ENCODE results near the gene SPON2. TPM values are rescaled to one million over a fixed set of nuclear protein-coding genes. Genes with fewer than 3 reads are reported as not detected.

The SPON2 gene
- total and polyA plus RNA-seq, 9 donors = 40.9 to 87.8 (median 58.5) TPM

DNA sequence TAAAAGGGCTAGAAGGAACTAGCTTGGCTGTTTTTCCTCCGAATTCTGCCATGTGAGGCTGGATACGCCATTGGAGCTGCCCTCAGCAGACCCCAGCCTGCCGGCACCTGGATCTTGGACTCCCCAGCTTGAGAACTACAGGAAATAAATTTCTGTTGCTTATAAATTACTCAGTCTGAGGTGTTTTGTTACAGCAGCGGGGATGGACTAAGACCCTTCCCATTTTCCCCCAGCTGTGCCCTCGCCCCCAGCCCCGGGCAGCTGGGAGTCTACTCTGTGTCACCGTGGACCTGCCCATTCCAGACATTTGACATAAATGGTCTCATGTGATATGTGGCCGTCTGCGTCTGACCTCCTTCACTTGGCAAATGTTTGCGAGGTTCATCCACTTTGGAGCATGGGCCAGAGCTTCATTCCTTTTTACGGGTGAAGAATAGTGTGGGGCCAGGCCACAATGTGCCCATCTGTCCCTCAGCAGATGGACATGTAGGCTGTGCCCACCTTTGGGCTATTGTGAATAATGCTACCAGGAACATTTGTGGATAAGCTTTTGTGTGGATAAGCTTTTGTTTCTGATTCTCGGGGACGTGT, 30.7 kb upstream of the SPON2 start:
- Histone ChIP-seq H3K27ac (ENCODE audit: low read length) (no peak overlapping the region), H3K4me3 (ENCODE audit: low read length) (no peak overlapping the region), H3K4me1 (ENCODE audit: control insufficient read depth, insufficient read depth, low read length) (peaks cover 95% of the 10 kb centered on the region), H3K36me3 (ENCODE audit: control insufficient read depth, insufficient read depth, low read length) (no peaks in the 10 kb centered on the region), H3K9me3 (replicated peaks; ENCODE audit: control insufficient read depth, low read depth, low read length) (no peaks in the 10 kb centered on the region), H3K27me3 (ENCODE audit: control insufficient read depth, insufficient read depth, low read length) (no peaks in the 10 kb centered on the region)
- WGBS (ENCODE audit: insufficient coverage) = 69% methylated on average over 10 of the region's 13 CpGs
- DNase-seq = no peak

GRCh38 chr4:1202526-1203011, 30.2 kb upstream of the SPON2 start:
- Histone ChIP-seq H3K9me3 (replicated peaks; ENCODE audit: control insufficient read depth, low read depth, low read length) (no peaks in the 10 kb centered on the region), H3K27ac (ENCODE audit: low read length) (no peak overlapping the region), H3K27me3 (ENCODE audit: control insufficient read depth, insufficient read depth, low read length) (no peaks in the 10 kb centered on the region), H3K36me3 (ENCODE audit: control insufficient read depth, insufficient read depth, low read length) (no peaks in the 10 kb centered on the region), H3K4me1 (ENCODE audit: control insufficient read depth, insufficient read depth, low read length) (peaks cover 95% of the 10 kb centered on the region), H3K4me3 (ENCODE audit: low read length) (no peak overlapping the region)
- no peak for DNase-seq
- 58% methylated on average over 19 of the region's 19 CpGs for WGBS (ENCODE audit: insufficient coverage)

DNA sequence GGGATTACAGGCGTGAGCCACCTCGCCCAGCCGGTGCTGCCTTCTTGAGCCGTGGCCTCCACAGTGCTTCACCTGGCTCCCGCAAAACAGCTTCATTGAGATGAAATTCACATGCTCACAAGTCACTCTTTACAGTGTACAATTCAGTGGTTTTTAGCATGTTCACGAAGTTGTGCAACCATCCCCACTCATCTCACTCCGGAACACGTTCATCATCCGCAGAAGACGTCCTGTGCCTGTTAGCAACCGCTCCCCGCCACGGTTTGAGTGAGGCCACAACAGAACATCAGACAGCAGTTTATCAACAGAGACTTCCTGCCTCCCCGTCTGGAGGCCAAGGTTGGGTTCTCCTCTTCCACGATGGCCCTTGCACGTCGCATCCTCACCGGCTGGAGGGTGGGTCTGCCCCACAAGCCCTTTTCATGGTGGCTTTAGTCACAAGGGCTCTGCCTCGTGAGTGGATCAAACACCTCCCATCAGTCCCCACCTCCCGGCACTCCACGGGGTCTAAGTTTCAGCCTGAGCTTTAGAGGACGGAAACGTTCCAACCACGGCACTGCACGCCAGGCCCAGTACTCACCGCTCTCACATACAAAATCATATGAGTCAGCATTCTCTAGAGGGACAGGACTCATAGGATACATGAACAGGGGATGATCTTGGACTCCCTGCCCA, 29.6 kb upstream of the SPON2 start:
- H3K4me3 ChIP-seq (ENCODE audit: low read length) = no peak overlapping the region
- H3K36me3 ChIP-seq (ENCODE audit: control insufficient read depth, insufficient read depth, low read length) = no peaks in the 10 kb centered on the region
- no peaks in the 10 kb centered on the region for H3K9me3 ChIP-seq (replicated peaks; ENCODE audit: control insufficient read depth, low read depth, low read length)
- no peaks in the 10 kb centered on the region for H3K27me3 ChIP-seq (ENCODE audit: control insufficient read depth, insufficient read depth, low read length)
- no peak for DNase-seq
- 64% methylated on average over 19 of the region's 26 CpGs for WGBS (ENCODE audit: insufficient coverage)
- H3K4me1 ChIP-seq (ENCODE audit: control insufficient read depth, insufficient read depth, low read length) = peaks cover 90% of the 10 kb centered on the region
- no peak overlapping the region for H3K27ac ChIP-seq (ENCODE audit: low read length)

- peak overlapping the region; percentile 57 for H3K27ac ChIP-seq (ENCODE audit: low read length)
- WGBS (ENCODE audit: insufficient coverage) = 9% methylated on average over 16 of the region's 20 CpGs
These were observed 28.1 kb upstream of the SPON2 start for GRCh38 chr4:1200425-1201035.

DNA sequence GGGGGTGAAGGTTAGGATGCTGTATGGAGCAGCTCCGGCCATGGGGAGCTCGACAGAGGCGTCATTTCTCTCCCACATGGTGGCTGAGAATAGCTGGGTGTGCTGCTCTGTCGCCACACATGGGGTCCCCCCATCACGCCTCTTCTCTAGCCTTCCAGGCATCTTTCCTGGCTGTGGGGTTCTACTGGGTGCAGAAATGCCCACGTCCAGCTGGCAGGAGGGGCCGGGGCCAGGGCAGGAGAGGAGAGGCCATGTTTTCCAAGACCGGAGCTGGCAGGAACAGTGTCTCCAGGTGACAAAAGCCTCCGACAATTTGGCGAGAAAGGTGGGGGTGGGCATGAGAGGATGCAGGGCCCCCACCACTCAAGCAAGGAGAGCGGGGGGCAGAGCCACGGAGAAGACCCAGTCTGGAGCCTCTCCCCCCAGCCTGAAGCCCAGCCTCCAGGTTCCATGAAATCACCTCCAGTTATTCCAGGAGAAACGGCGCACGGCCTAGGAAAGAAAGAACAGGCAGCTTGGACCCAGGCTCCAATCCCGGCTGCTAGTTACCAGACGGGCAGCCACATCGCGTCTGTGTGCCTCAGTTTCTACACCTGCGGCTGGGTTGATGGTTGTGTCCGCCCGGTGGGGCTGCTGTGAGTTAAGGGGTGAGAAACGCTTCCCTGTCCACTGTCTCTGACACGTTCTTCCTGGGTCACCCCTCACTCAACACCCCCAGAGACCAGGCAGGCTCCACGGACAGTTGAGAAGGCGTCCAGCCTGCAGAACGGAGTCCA, 27.4 kb upstream of the SPON2 start:
- H3K4me3 ChIP-seq (ENCODE audit: low read length) = no peak overlapping the region
- 72% methylated on average over 10 of the region's 27 CpGs for WGBS (ENCODE audit: insufficient coverage)
- peak overlapping the region; percentile 57 for H3K27ac ChIP-seq (ENCODE audit: low read length)
- H3K4me1 ChIP-seq (ENCODE audit: control insufficient read depth, insufficient read depth, low read length) = peaks cover 89% of the 10 kb centered on the region
- H3K9me3 ChIP-seq (replicated peaks; ENCODE audit: control insufficient read depth, low read depth, low read length) = no peaks in the 10 kb centered on the region
- H3K36me3 ChIP-seq (ENCODE audit: control insufficient read depth, insufficient read depth, low read length) = no peaks in the 10 kb centered on the region
- H3K27me3 ChIP-seq (ENCODE audit: control insufficient read depth, insufficient read depth, low read length) = peaks cover 2% of the 10 kb centered on the region
- no peak for DNase-seq

More at GRCh38 chr4:1200425-1201035, 28.1 kb upstream of the SPON2 start:
- Histone ChIP-seq H3K27me3 (ENCODE audit: control insufficient read depth, insufficient read depth, low read length) (peaks cover 2% of the 10 kb centered on the region), H3K4me1 (ENCODE audit: control insufficient read depth, insufficient read depth, low read length) (peaks cover 91% of the 10 kb centered on the region), H3K4me3 (ENCODE audit: low read length) (no peak overlapping the region), H3K9me3 (replicated peaks; ENCODE audit: control insufficient read depth, low read depth, low read length) (no peaks in the 10 kb centered on the region), H3K36me3 (ENCODE audit: control insufficient read depth, insufficient read depth, low read length) (no peaks in the 10 kb centered on the region)
- peak; percentile 96 for DNase-seq

DNA sequence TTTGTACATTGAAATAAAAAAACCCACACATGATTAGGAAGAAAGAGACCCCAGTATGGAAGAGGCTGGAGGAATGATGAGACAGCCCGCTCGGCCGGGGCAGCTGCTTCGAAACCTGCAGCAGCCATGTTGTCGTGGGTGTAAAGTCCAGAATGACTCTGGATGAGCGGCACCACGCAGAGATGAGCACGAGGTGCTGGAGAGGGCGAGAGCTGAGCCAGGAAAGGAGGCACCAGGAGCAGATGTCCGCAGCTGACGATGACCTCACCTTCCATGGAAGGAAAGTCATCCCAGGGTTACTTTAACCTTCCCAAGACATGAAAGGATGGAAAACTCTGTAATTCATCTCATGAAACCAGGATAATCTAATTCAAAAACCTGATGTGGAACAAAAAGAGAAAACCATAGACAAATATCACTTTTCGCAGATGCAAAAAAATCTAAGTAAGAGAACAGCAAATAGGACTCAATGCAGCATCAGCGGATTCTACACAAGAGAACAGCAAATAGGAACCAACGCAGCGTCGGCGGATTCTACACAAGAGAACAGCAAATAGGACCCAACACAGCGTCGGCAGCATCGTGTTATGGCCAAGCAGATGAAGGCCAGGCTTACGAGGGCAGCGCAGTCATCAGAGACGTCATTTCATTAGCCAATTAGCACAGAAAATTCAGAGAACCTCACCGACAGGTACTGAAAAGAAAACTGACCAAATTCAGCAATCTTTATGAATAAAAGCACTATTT, 25.9 kb upstream of the SPON2 start:
- Histone ChIP-seq H3K9me3 (replicated peaks; ENCODE audit: control insufficient read depth, low read depth, low read length) (no peaks in the 10 kb centered on the region), H3K36me3 (ENCODE audit: control insufficient read depth, insufficient read depth, low read length) (no peaks in the 10 kb centered on the region), H3K27me3 (ENCODE audit: control insufficient read depth, insufficient read depth, low read length) (peaks cover 2% of the 10 kb centered on the region), H3K4me1 (ENCODE audit: control insufficient read depth, insufficient read depth, low read length) (peaks cover 86% of the 10 kb centered on the region), H3K27ac (ENCODE audit: low read length) (peak overlapping the region; percentile 77), H3K4me3 (ENCODE audit: low read length) (no peak overlapping the region)
- 24% methylated on average over 22 of the region's 24 CpGs for WGBS (ENCODE audit: insufficient coverage)
- DNase-seq = peak; percentile 94

DNA sequence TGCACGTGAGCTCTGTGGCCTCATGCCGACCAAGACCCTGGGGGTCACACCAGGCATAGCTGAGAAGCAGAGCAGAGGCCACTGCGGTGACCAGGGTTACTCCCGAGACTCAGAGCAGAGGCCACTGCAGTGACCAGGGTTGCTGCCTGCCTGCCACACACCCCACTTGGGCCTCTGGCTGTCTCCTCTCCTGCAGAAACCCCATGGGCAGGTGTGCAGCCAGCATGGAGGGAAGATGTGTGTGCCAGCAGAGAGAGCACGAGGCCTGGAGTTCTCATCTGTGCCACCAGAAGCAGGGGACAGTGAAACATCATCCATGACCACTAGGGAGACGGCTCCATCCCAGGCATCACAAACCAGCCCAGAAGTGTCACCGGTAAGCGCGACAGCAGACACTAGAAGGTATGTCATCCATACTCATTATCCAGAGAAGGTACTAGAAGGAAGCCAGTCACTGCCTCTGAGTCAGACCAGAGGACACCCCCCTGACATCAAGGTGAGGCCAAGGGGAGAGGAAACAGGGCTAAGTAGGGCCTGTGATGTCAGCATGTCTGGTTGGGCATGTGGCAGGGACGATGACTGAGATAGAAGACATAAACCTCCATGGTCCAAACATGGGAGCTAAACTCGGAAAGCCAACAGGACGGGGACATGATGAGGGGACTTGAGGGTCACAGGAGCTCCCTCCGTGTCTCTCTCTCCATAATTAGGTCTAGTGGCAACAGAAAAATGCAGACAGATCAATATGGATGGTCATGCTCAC, 24.2 kb upstream of the SPON2 start:
- H3K27me3 ChIP-seq (ENCODE audit: control insufficient read depth, insufficient read depth, low read length) = peaks cover 2% of the 10 kb centered on the region
- no peak overlapping the region for H3K4me3 ChIP-seq (ENCODE audit: low read length)
- 61% methylated on average over 4 of the region's 13 CpGs for WGBS (ENCODE audit: insufficient coverage)
- no peak overlapping the region for H3K27ac ChIP-seq (ENCODE audit: low read length)
- H3K4me1 ChIP-seq (ENCODE audit: control insufficient read depth, insufficient read depth, low read length) = peaks cover 86% of the 10 kb centered on the region
- H3K36me3 ChIP-seq (ENCODE audit: control insufficient read depth, insufficient read depth, low read length) = no peaks in the 10 kb centered on the region
- DNase-seq = no peak
- no peaks in the 10 kb centered on the region for H3K9me3 ChIP-seq (replicated peaks; ENCODE audit: control insufficient read depth, low read depth, low read length)

- no peaks in the 10 kb centered on the region for H3K9me3 ChIP-seq (replicated peaks; ENCODE audit: control insufficient read depth, low read depth, low read length)
- H3K4me3 ChIP-seq (ENCODE audit: low read length) = no peak overlapping the region
- H3K27ac ChIP-seq (ENCODE audit: low read length) = no peak overlapping the region
- WGBS (ENCODE audit: insufficient coverage) = 75% methylated on average over 12 of the region's 16 CpGs
- DNase-seq = no peak
- H3K36me3 ChIP-seq (ENCODE audit: control insufficient read depth, insufficient read depth, low read length) = no peaks in the 10 kb centered on the region
- H3K27me3 ChIP-seq (ENCODE audit: control insufficient read depth, insufficient read depth, low read length) = peaks cover 2% of the 10 kb centered on the region
- H3K4me1 ChIP-seq (ENCODE audit: control insufficient read depth, insufficient read depth, low read length) = peaks cover 84% of the 10 kb centered on the region
These were observed 23.6 kb upstream of the SPON2 start for GRCh38 chr4:1195891-1196401.

GRCh38 chr4:1195109-1195671, 22.8 kb upstream of the SPON2 start:
- Histone ChIP-seq H3K4me3 (ENCODE audit: low read length) (no peak overlapping the region), H3K9me3 (replicated peaks; ENCODE audit: control insufficient read depth, low read depth, low read length) (no peaks in the 10 kb centered on the region), H3K4me1 (ENCODE audit: control insufficient read depth, insufficient read depth, low read length) (peaks cover 77% of the 10 kb centered on the region), H3K36me3 (ENCODE audit: control insufficient read depth, insufficient read depth, low read length) (no peaks in the 10 kb centered on the region), H3K27me3 (ENCODE audit: control insufficient read depth, insufficient read depth, low read length) (peaks cover 2% of the 10 kb centered on the region), H3K27ac (ENCODE audit: low read length) (no peak overlapping the region)
- WGBS (ENCODE audit: insufficient coverage) = 94% methylated on average over 25 of the region's 29 CpGs
- no peak for DNase-seq
